Trophoblast cell (in vitro differentiated cells and primary cell): Measurements from ENCODE around the gene OPN4.

Experiments
- DNase-seq, 2 donors: peaks; one replicate each; pipeline ENCODE4 v3.0.0-alpha.2; 2016
- H2AFZ ChIP-seq: 2 replicates; pipeline ENCODE4 v1.6.1; 2013; ENCODE audit warnings: low read length, moderate library complexity, mild to moderate bottlenecking; ENCODE audit not compliant: insufficient read depth, poor library complexity
- H2AK5ac ChIP-seq: 2 replicates; pipeline ENCODE4 v1.6.1; 2013; ENCODE audit warnings: mild to moderate bottlenecking, low read length
- H2BK120ac ChIP-seq: 2 replicates; pipeline ENCODE4 v1.6.1; 2013; ENCODE audit warnings: low read length, mild to moderate bottlenecking, moderate library complexity; ENCODE audit not compliant: insufficient read depth, poor library complexity
- H2BK12ac ChIP-seq: 2 replicates; pipeline ENCODE4 v1.6.1; 2013; ENCODE audit warnings: mild to moderate bottlenecking, low read length, moderate library complexity
- H2BK5ac ChIP-seq: 2 replicates; pipeline ENCODE4 v1.6.1; 2013; ENCODE audit warnings: low read length, low read depth, moderate library complexity, mild to moderate bottlenecking; ENCODE audit not compliant: poor library complexity
- H3K14ac ChIP-seq: 2 replicates; pipeline ENCODE4 v1.6.1; 2013; ENCODE audit warnings: mild to moderate bottlenecking, low read length
- H3K18ac ChIP-seq: 2 replicates; pipeline ENCODE4 v1.6.1; 2013; ENCODE audit warnings: mild to moderate bottlenecking, low read length
- H3K23ac ChIP-seq: 2 replicates; pipeline ENCODE4 v1.6.1; 2013; ENCODE audit warnings: low read length
- H3K27ac ChIP-seq: 2 replicates; pipeline ENCODE4 v1.5.1; 2013; ENCODE audit warnings: low read depth, mild to moderate bottlenecking, inconsistent platforms, low read length, moderate library complexity
- H3K27me3 ChIP-seq: 2 replicates; pipeline ENCODE4 v1.6.1; 2013; ENCODE audit warnings: inconsistent platforms, mild to moderate bottlenecking, low read length, moderate library complexity; ENCODE audit not compliant: insufficient read depth
- H3K36me3 ChIP-seq, 2 experiments: 1 replicate in 1 of 2; 2 replicates in 1 of 2; pipeline ENCODE4 v1.6.1; 2013; ENCODE audit warnings: low read length in 2 of 2, mild to moderate bottlenecking in 2 of 2, moderate library complexity in 1 of 2; ENCODE audit not compliant: insufficient read depth in 2 of 2, control insufficient read depth in 1 of 2
- H3K4ac ChIP-seq: 2 replicates; pipeline ENCODE4 v1.6.1; 2013; ENCODE audit warnings: low read depth, mild to moderate bottlenecking, low read length, moderate library complexity
- H3K4me1 ChIP-seq, 2 experiments: 1 replicate in 1 of 2; 2 replicates in 1 of 2; pipeline ENCODE4 v1.6.1; 2013; ENCODE audit warnings: low read length in 2 of 2, mild to moderate bottlenecking in 2 of 2, moderate library complexity in 1 of 2; ENCODE audit not compliant: insufficient read depth in 2 of 2, control insufficient read depth in 1 of 2
- H3K4me2 ChIP-seq: 2 replicates; pipeline ENCODE4 v1.6.1; 2013; ENCODE audit warnings: inconsistent platforms, mild to moderate bottlenecking, low read length, moderate library complexity
- H3K4me3 ChIP-seq: 2 replicates; pipeline ENCODE4 v1.5.1; 2013; ENCODE audit warnings: mild to moderate bottlenecking, low read depth, low read length, inconsistent platforms
- H3K79me1 ChIP-seq: one replicate; pipeline ENCODE4 v1.6.1; 2013; ENCODE audit warnings: low read length
- H3K79me2 ChIP-seq: 2 replicates; pipeline ENCODE4 v1.6.1; 2013; ENCODE audit warnings: low read length, mild to moderate bottlenecking; ENCODE audit not compliant: control insufficient read depth, insufficient read depth, poor library complexity
- H3K9ac ChIP-seq: 2 replicates; pipeline ENCODE4 v1.6.1; 2013; ENCODE audit warnings: mild to moderate bottlenecking, low read length
- H3K9me3 ChIP-seq: 2 replicates; pipeline ENCODE4 v1.6.1; 2013; ENCODE audit warnings: low read depth, mild to moderate bottlenecking, control low read depth, inconsistent platforms, low read length; ENCODE audit not compliant: insufficient read depth
- H4K12ac ChIP-seq: 2 replicates; pipeline ENCODE4 v1.6.1; 2013; ENCODE audit warnings: low read depth, mild to moderate bottlenecking, low read length, moderate library complexity
- H4K8ac ChIP-seq: 2 replicates; pipeline ENCODE4 v1.6.1; 2013; ENCODE audit warnings: low read depth, mild to moderate bottlenecking, low read length, moderate library complexity
- H4K91ac ChIP-seq: one replicate; pipeline ENCODE4 v1.6.1; 2013; ENCODE audit warnings: low read depth, mild to moderate bottlenecking, low read length, moderate library complexity
- WGBS: extraction: QIAGEN DNeasy Blood & Tissue Kit; methylation state at CpG from one replicate; pipeline ENCODE4 v1.1.7; 2013; ENCODE audit warnings: missing lambda C conversion rate; ENCODE audit not compliant: insufficient read length, insufficient coverage; ENCODE audit errors: extremely low coverage; 5-methylcytosine and 5-hydroxymethylcytosine counted together

Gene OPN4

DNA sequence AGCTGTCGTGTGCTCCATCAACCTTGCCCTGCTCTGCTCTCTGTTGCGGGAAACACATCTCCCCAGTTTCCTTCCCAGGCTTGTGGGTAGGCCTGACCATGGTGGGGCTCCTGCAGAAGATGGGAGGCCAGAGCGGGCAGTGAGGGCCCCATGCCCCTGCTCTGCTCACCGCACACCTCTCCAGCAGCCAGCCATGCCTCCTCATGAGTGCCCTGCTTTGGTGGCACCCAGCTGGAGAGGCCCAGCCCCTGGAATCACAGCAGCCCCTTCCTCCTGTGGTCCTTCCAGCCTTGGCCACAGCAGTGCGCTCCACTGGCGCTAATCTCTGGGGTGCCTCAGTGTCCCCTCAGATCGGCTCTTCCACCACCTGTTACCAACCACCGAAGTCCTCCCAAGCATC lies 4.2 kb upstream of the OPN4 start:
- no peak overlapping the region for H2BK12ac ChIP-seq
- H3K9ac ChIP-seq = no peak overlapping the region
- peaks cover 0 to 2% of the 10 kb centered on the region in 2 experiments for H3K4me1 ChIP-seq
- no peaks in the 10 kb centered on the region for H3K27me3 ChIP-seq
- H2BK120ac ChIP-seq = no peak overlapping the region
- H2AFZ ChIP-seq = no peak overlapping the region
- H3K79me2 ChIP-seq = no peaks in the 10 kb centered on the region
- no peak overlapping the region for H3K14ac ChIP-seq
- no peak overlapping the region for H3K18ac ChIP-seq
- H4K12ac ChIP-seq = no peak overlapping the region
- no peaks in the 10 kb centered on the region for H3K36me3 ChIP-seq
- no peak overlapping the region for H3K27ac ChIP-seq
- no peak overlapping the region for H2BK5ac ChIP-seq
- H3K23ac ChIP-seq = no peak overlapping the region
- no peak overlapping the region for H3K4me3 ChIP-seq
- H3K4me2 ChIP-seq = no peak overlapping the region
- DNase-seq = no peak
- H3K79me1 ChIP-seq = no peaks in the 10 kb centered on the region
- H4K91ac ChIP-seq = no peak overlapping the region
- H3K9me3 ChIP-seq = no peaks in the 10 kb centered on the region
- H2AK5ac ChIP-seq = no peak overlapping the region
- H4K8ac ChIP-seq = no peak overlapping the region
- WGBS = no CpG with 5 or more reads among the region's 8 CpGs
- no peak overlapping the region for H3K4ac ChIP-seq

DNA sequence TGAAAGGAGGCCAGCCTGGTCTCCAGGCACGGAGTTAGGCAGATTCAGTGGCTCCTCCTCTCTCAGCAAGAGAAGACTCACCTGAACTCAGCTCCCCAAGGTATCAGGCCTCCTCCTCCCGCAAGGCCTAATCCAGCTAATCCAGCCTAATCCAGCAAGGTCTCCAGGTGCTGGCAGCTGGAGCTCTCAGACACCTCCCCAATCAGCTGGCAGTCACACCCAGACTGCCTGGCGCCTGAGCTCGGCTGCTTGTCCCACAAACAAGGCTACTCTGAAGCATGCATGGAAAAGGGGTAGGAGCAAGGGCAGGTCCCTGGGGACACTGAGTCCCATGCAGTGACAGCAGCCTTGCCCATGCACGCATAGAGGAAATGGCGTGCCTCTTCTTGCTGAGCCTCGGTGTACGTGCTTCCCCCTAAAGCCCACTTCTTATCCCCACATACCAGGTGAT lies 3.3 kb upstream of the OPN4 start:
- Histone ChIP-seq H3K27me3 (no peaks in the 10 kb centered on the region), H2BK120ac (no peak overlapping the region), H4K8ac (no peak overlapping the region), H3K4me2 (no peak overlapping the region), H2BK5ac (no peak overlapping the region), H3K79me1 (no peaks in the 10 kb centered on the region), H3K4me3 (no peak overlapping the region), H4K91ac (no peak overlapping the region), H3K14ac (no peak overlapping the region), H3K9ac (no peak overlapping the region), H2BK12ac (no peak overlapping the region), H3K36me3 (no peaks in the 10 kb centered on the region), H3K27ac (no peak overlapping the region), H3K18ac (no peak overlapping the region), H2AK5ac (no peak overlapping the region), H2AFZ (no peak overlapping the region), H3K9me3 (no peaks in the 10 kb centered on the region), H3K4me1 (peaks cover 0 to 2% of the 10 kb centered on the region in 2 experiments), H4K12ac (no peak overlapping the region), H3K23ac (no peak overlapping the region), H3K4ac (no peak overlapping the region), H3K79me2 (no peaks in the 10 kb centered on the region)
- no CpG with 5 or more reads among the region's 8 CpGs for WGBS
- no peak for DNase-seq

DNA sequence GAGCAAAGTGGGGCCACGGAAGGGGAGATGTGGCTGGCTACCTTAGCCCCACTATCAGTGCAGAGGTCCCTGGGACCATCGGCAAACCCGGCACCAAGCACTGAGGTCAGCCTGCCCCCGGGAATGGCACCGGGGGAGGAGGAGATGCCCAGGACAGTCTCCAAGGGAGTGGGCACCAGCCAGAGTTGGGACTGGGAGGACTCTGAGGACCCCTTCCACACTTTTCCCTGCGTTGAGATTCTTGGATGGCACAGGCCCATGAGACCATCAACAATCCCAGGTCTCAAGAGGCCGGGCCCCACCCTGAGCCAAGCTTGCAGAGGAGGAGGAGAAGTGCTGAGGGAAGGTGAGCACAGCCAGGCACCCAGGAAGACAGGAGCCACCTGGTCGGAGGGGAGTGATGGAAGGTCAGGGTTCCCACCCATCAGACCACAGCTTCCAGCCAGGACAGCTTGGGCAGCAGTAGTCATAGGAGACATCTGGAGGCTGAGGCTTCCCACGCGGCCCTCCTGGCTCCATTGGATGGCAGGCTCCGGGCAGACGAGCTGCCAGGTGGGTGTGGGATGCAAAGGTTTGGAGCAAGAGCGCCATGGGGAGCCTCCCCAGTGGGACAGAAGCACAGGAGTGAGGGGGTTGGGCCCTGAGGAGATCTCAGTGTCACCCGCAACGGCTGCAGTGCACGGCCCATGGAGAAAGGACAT lies 2.6 kb upstream of the OPN4 start:
- Histone ChIP-seq H3K14ac (no peak overlapping the region), H3K4me2 (no peak overlapping the region), H3K4ac (no peak overlapping the region), H3K23ac (no peak overlapping the region), H3K4me1 (peaks cover 0 to 2% of the 10 kb centered on the region in 2 experiments), H3K9ac (no peak overlapping the region), H4K8ac (no peak overlapping the region), H2BK5ac (no peak overlapping the region), H3K27ac (no peak overlapping the region), H3K4me3 (no peak overlapping the region), H3K27me3 (no peaks in the 10 kb centered on the region), H2BK12ac (no peak overlapping the region), H3K79me2 (no peaks in the 10 kb centered on the region), H3K9me3 (no peaks in the 10 kb centered on the region), H3K36me3 (no peaks in the 10 kb centered on the region), H4K12ac (no peak overlapping the region), H2BK120ac (no peak overlapping the region), H4K91ac (no peak overlapping the region), H3K18ac (no peak overlapping the region), H2AFZ (no peak overlapping the region), H2AK5ac (no peak overlapping the region), H3K79me1 (no peaks in the 10 kb centered on the region)
- no CpG with 5 or more reads among the region's 16 CpGs for WGBS
- DNase-seq = no peak

DNA sequence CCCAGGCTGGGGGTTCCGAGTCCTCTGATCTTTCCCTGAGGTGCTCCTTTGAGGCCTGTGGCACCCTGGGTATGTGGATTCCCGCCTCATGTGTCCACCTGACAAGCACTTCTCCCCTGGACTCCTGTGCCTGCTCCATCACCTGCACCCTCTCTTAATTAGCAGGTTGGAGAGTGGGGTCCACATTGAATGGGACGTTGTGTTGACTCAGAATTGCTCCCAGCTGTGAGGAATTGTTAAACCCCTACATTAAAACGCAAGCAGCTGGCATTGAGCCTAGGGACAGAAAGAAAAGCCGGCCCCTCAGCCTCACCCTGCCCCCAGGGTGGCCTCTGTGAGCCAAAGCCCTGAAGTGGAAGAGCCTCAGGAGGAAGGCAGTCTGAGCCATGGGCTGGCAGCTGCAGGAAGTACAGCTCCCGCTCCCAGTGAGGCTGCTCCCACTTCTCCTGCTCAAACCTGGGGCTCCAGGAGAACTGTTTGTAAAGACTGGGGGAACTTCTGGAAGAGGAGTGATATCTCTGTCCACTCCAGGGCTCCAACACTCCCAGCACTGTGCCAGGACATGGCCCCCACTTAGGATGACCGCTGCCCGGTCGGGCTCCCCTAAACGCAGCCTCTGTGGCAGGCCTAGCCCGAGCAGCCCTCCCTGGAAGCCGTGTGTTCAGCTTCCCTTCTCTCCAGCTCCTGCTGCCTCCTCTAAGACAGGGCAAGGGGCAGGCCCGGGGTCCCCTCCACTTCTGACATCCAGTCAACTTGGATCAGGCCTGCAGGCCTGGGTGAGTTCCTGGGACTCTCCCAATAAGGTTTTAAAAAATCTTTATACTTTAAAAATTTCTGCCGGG lies 1.8 kb upstream of the OPN4 start:
- Histone ChIP-seq H4K91ac (no peak overlapping the region), H2AK5ac (no peak overlapping the region), H3K27ac (no peak overlapping the region), H4K12ac (no peak overlapping the region), H3K14ac (no peak overlapping the region), H2BK12ac (no peak overlapping the region), H3K9me3 (peaks cover 1% of the 10 kb centered on the region), H2BK5ac (no peak overlapping the region), H3K23ac (no peak overlapping the region), H4K8ac (no peak overlapping the region), H3K18ac (no peak overlapping the region), H3K36me3 (no peaks in the 10 kb centered on the region), H3K4me3 (no peak overlapping the region), H3K79me2 (no peaks in the 10 kb centered on the region), H3K4ac (no peak overlapping the region), H3K27me3 (no peaks in the 10 kb centered on the region), H3K79me1 (no peaks in the 10 kb centered on the region), H2BK120ac (no peak overlapping the region), H3K9ac (no peak overlapping the region), H3K4me2 (no peak overlapping the region), H3K4me1 (peaks cover 0 to 2% of the 10 kb centered on the region in 2 experiments), H2AFZ (no peak overlapping the region)
- no CpG with 5 or more reads among the region's 14 CpGs for WGBS
- no peak for DNase-seq
